Measurements from ENCODE around the gene HGFAC.

The HGFAC gene

DNA sequence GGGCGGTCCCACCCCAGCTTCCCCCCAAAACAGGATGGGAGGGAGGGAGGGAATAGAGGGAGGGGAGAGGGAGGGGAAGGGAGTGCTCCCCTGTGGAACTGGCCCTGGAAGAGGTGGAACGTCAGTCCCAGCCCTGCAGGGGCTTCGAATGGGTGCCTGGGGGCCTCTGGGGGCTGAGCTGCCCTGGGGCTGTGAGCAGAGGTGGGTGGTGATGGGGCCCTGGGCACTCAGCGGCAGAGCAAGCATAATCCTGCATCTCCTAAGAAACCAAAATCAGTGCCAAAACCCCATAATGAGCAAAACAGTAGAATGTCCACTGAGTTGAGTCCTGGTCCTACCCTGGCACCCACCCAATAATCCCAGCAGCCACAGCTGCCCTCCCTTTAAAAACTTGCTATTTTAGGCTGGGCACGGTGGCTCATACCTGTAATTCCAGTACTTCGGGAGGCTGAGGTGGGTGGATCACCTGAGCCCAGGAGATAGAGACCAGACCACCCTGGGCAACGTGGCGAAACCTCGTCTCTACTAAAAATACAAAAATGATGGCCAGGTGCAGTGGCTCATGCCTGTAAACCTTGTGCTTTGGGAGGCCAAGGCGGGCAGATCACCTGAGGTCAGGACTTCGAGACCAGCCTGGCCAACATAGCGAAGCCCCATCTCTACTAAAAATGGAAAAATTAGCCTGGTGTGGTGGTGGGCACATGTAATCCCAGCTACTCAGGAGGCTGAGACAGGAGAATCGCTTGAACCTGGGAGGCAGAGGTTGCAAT lies 32.4 kb downstream of the HGFAC start:
- TF ChIP-seq, protein P1, sequence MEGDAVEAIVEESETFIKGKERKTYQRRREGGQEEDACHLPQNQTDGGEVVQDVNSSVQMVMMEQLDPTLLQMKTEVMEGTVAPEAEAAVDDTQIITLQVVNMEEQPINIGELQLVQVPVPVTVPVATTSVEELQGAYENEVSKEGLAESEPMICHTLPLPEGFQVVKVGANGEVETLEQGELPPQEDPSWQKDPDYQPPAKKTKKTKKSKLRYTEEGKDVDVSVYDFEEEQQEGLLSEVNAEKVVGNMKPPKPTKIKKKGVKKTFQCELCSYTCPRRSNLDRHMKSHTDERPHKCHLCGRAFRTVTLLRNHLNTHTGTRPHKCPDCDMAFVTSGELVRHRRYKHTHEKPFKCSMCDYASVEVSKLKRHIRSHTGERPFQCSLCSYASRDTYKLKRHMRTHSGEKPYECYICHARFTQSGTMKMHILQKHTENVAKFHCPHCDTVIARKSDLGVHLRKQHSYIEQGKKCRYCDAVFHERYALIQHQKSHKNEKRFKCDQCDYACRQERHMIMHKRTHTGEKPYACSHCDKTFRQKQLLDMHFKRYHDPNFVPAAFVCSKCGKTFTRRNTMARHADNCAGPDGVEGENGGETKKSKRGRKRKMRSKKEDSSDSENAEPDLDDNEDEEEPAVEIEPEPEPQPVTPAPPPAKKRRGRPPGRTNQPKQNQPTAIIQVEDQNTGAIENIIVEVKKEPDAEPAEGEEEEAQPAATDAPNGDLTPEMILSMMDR (IDR thresholded peaks at IDR 0.05; ENCODE audit: low read depth, low read length, missing control alignments) = no peak
- no peak overlapping the region for H3K4me3 ChIP-seq (replicated peaks; ENCODE audit: low read depth, low read length)
- DNase-seq (ENCODE audit: extremely low read depth, low read depth) = no peak

DNA sequence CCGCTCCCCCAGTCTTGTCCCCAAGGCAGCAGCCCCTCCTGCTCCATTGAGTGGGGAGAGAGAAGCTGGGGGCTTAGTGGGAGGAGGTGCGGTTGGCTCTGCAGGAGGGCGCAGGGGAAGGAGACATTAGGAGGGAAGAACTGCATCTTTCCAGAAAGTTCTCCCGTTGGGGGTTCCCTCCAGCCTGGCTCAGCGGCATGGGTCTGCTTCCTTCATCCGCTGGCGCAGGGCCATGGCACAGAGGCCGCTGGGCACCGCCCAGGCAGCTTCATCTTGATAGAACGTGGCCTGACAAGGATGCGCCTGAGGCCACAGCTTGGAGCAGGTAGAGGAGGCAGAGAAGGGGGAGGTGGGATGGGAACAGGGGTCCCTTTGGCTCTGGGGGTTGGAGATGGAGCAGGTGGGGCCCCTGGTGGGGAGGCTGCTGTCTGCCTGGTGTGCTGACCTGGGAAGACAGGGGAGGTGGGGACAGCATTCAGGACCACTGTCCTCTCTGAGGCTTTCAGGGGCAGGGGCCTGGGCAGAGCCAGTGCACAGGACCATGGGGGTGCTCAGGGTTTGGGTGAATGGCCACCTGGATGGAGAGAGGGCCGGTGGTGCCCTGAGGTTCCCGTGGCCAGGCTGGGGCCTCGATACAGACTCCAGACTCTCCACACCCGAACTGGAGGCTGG lies 33.4 kb downstream of the HGFAC start:
- TF ChIP-seq, protein P1 (IDR thresholded peaks at IDR 0.05; ENCODE audit: low read depth, low read length, missing control alignments) = no peak
- no peak for DNase-seq (ENCODE audit: extremely low read depth, low read depth)
- H3K4me3 ChIP-seq (replicated peaks; ENCODE audit: low read depth, low read length) = no peak overlapping the region

DNA sequence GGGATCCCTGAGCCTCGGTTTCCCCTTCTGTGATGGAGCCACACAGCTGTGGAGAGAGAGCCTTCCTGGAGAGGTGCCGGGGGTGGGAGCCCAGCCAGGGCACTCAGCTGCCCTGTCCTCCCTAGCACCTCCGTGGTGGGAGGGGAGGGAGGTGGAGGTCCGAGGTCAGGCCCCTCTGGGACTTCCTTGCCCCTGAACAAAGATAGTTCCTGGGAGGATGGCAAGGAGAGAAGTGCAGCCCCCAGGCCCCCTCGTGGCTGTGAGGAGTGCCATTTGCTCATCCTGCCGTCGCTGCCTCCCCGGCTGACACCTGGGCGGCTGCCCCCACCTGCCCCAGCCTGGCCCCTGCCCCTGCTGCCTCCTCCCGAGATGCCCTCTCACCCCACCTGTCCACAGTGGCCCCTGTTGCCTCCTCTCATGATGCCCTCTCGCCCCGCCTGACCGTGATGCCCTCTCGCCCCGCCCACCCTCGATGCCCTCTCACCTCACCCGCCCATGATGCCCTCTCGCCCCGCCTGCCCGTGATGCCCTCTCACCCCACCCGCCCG lies 34.0 kb downstream of the HGFAC start:
- no peak overlapping the region for H3K4me3 ChIP-seq (replicated peaks; ENCODE audit: low read depth, low read length)
- no peak for DNase-seq (ENCODE audit: extremely low read depth, low read depth)
- TF ChIP-seq, protein P1 (IDR thresholded peaks at IDR 0.05; ENCODE audit: low read depth, low read length, missing control alignments) = no peak

- DNase-seq (ENCODE audit: extremely low read depth, low read depth) = no peak
- TF ChIP-seq, protein P1 (IDR thresholded peaks at IDR 0.05; ENCODE audit: low read depth, low read length, missing control alignments) = no peak
- no peak overlapping the region for H3K4me3 ChIP-seq (replicated peaks; ENCODE audit: low read depth, low read length)
Observed at GRCh38 chr4:3476341-3476747, 34.6 kb downstream of the HGFAC start.

DNA sequence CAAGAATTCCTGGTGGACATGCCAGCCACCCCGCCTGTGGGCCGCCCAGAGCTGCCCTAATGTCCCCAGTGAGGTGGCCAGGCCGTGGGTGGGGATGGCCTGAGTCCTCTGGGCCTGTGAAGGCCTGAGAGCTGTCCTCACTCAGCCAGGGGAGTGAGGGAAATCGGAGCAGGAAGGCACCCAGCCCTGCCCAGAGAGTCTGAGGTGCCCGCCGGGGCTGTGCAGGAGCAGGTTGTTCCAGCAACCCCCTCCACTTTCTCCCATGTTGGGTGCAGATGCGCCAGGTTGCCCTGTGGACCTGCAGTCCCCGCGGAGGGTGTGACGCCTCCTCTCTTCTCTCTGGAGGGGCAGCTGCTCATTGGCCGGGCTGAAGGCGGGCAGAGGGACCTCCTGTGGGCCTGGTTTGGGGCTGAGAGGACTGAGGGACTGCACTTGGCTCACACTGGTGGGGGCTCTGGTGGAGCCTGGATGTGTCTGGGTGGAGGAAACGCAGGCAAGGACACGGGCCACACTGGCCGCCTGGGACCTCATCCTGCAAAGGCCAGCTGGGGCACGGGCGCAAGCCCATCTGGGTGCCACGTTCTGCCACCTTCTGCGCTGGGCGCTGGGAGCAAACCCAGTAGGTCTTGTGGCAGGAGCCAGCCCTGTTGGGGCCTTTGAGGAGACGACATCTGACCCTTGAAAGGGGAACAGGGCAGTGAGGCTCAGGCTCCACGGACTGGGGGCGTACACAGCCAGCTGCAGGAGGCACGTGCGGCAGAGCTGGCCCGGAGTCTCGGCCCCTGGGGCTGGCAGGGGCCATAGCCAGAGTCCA lies 35.4 kb downstream of the HGFAC start:
- no peak overlapping the region for H3K4me3 ChIP-seq (replicated peaks; ENCODE audit: low read depth, low read length)
- DNase-seq (ENCODE audit: extremely low read depth, low read depth) = no peak
- TF ChIP-seq, protein P1 (IDR thresholded peaks at IDR 0.05; ENCODE audit: low read depth, low read length, missing control alignments) = no peak

GRCh38 chr4:3477750-3478430 lies 36.1 kb downstream of the HGFAC start:
- no peak for DNase-seq (ENCODE audit: extremely low read depth, low read depth)
- TF ChIP-seq, protein P1 (IDR thresholded peaks at IDR 0.05; ENCODE audit: low read depth, low read length, missing control alignments) = no peak
- no peak overlapping the region for H3K4me3 ChIP-seq (replicated peaks; ENCODE audit: low read depth, low read length)
